Mononuclear cell (primary cell): ENCODE measurements around the gene PDZRN4. TPM values are rescaled to one million over a fixed set of nuclear protein-coding genes. Genes with fewer than 3 reads are reported as not detected.

Experiments
- H3K27me3 ChIP-seq: 2 replicates; pipeline ENCODE4 v1.6.0; 2011; ENCODE audit warnings: low read length, control low read depth; ENCODE audit not compliant: insufficient read depth
- H3K4me1 ChIP-seq: 2 replicates; pipeline ENCODE4 v1.5.1; 2011; ENCODE audit warnings: mild to moderate bottlenecking, low read length, control low read depth; ENCODE audit not compliant: insufficient read depth
- H3K4me3 ChIP-seq: 2 replicates; pipeline ENCODE4 v1.5.1; 2011; ENCODE audit warnings: mild to moderate bottlenecking, low read length, moderate library complexity
- H3K9me3 ChIP-seq: 2 replicates; pipeline ENCODE4 v1.5.1; 2011; ENCODE audit warnings: low read depth, mild to moderate bottlenecking, control low read depth, low read length
- total RNA-seq: library from RNA; depleted of rRNA; stranded (reverse); fragments of >200 nt; gene quantifications from one replicate; pipeline ENCODE4 v1.2.3, GENCODE V29; 2012

The PDZRN4 gene
- total RNA-seq, 1 donor: not detected

DNA sequence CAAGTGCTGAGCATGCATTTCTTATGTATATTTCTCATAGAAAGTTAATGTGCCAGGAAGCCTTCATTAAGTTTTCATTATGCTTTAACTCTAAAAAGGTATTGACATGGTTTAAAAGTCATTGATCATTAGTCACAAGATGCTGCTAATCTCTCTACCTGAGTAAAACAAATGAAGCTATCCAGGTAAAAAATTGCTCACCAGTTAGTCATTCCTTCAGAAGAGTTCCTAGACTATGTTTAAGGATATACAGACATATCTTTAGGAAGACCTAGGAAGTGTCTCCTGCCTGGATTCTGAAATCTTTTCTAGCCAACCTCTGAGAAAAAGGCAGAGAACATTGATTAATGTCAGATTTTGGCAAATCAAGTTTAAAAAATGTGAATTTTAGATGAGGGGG lies 274.2 kb downstream of the PDZRN4 start:
- Histone ChIP-seq H3K4me1 (no peaks in the 10 kb centered on the region), H3K9me3 (no peaks in the 10 kb centered on the region), H3K27me3 (no peaks in the 10 kb centered on the region), H3K4me3 (no peak overlapping the region)

DNA sequence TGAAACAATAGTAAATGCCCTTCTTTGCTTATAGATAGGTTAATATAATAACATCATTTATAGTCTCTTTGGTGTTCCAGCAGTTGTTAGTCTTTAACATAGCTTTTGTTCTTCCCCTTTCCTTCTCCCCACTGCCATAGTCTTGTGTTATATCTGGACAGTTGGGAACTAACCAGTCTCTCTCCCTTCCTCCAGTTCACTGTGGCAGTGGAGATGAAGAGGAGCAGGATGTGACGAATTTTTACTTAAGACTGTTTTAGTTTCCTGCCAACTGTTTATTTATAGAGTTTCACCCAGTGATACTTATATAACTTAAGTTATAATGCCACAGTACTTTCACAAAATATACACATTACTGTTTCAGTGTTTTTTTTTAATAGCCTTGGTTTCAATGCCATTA lies 277.4 kb downstream of the PDZRN4 start:
- Histone ChIP-seq H3K9me3 (no peaks in the 10 kb centered on the region), H3K4me3 (no peak overlapping the region), H3K27me3 (no peaks in the 10 kb centered on the region), H3K4me1 (no peaks in the 10 kb centered on the region)

DNA sequence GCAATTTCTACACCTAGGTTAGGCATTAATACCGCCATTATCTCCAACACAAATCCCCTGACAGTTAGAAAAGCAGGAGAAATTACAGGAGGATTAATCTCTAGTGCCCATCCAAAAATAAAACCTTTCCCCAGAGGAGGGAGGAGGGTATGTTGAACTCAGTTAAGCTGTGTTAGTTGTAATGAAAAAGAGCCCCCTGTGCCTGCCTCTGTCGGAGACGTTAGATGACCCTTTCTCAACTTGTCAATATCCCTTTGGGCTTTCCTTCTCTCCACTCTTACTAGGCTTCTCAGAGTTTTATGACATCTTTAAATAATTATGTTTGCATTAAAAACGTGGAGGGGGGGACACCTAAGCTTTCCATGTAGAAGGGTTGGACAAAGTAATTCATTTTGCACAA lies 278.2 kb downstream of the PDZRN4 start:
- Histone ChIP-seq H3K27me3 (no peaks in the 10 kb centered on the region), H3K4me3 (no peak overlapping the region), H3K9me3 (no peaks in the 10 kb centered on the region), H3K4me1 (no peaks in the 10 kb centered on the region)

DNA sequence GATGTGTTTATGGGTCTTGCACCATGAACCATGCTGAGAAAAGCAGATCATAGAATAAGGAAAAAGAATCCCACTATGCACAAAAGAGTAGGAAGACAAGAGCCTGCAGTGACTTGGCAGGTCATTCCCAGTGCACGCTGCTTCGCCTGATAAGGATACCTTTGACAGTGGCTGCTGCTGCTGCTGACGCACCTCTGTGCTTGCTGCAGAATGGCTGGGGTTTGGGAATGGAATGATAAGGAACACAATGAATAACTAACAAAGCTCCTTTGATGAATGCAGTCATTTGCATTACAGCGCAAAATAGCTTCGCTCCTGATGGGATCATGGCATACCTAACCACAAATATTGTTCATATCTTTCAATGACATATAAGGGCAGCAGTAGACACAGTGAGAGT lies 278.7 kb downstream of the PDZRN4 start:
- Histone ChIP-seq H3K4me3 (no peak overlapping the region), H3K4me1 (no peaks in the 10 kb centered on the region), H3K27me3 (no peaks in the 10 kb centered on the region), H3K9me3 (no peaks in the 10 kb centered on the region)

- Histone ChIP-seq H3K4me3 (no peak overlapping the region), H3K9me3 (no peaks in the 10 kb centered on the region), H3K27me3 (no peaks in the 10 kb centered on the region), H3K4me1 (no peaks in the 10 kb centered on the region)
Measured at GRCh38 chr12:41467591-41468325, 279.6 kb downstream of the PDZRN4 start.

- Histone ChIP-seq H3K4me3 (no peak overlapping the region), H3K4me1 (no peaks in the 10 kb centered on the region), H3K27me3 (no peaks in the 10 kb centered on the region), H3K9me3 (no peaks in the 10 kb centered on the region)
Measured at GRCh38 chr12:41468341-41468740, 280.2 kb downstream of the PDZRN4 start.

DNA sequence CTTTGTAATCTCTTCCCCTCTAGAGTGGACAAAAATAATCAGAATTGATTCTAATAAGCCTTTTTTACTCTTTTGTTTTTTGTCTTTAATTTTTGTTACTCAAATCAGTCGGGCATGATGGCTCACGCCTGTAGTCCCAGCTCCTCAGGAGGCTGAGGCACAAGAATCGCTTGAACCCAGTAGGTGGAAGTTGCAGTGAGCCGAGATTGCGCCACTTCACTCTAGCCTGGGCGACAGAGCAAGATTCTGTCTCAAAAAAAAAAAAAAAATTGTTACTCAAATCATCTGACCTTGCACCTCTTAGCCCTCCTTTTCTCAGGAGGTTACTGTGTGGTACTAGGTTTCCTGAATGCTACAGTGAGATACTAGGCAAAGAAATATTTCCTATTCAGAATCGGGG lies 280.6 kb downstream of the PDZRN4 start:
- no peaks in the 10 kb centered on the region for H3K9me3 ChIP-seq
- H3K4me3 ChIP-seq: no peak overlapping the region
- H3K27me3 ChIP-seq: no peaks in the 10 kb centered on the region
- no peaks in the 10 kb centered on the region for H3K4me1 ChIP-seq

DNA sequence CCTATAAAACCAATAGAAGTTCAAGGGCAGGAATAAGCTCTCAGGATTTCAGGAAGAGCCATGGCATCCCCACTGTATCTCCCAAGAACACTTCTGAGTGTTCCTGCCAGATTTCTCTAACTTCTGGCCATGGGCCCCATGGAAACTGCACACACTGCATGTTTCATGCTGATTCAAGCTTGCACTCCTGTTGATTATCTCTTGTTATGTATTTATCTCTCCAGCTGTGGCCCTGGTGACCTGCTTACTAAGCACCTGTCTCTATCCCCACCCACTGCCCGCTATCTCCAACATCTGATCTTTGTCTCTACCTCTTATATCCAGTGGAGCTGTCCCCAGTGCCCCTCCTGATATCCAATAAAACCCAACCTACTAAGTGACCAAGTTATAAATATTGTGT lies 285.3 kb downstream of the PDZRN4 start:
- no peaks in the 10 kb centered on the region for H3K9me3 ChIP-seq
- H3K4me1 ChIP-seq: no peaks in the 10 kb centered on the region
- H3K27me3 ChIP-seq: no peaks in the 10 kb centered on the region
- no peak overlapping the region for H3K4me3 ChIP-seq

DNA sequence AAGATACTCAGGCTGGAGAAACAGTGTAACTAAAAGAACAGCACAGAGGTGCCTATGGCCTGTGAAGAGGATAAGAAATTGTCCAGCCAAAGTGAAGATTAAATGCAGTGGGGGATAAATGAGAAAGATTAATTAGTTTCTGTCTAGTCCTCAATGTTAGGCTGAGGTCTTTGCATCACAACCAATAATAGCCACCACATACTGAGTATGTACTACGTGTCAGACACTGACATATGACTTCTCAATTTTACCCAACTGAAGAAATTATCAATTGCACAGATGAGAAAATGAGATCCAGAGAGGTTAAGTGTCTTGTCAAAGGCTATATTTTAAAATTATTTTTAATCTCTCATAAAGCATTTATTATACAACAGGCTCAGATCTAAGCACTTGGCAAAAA lies 285.9 kb downstream of the PDZRN4 start:
- no peak overlapping the region for H3K4me3 ChIP-seq
- H3K4me1 ChIP-seq: no peaks in the 10 kb centered on the region
- no peaks in the 10 kb centered on the region for H3K9me3 ChIP-seq
- H3K27me3 ChIP-seq: no peaks in the 10 kb centered on the region

DNA sequence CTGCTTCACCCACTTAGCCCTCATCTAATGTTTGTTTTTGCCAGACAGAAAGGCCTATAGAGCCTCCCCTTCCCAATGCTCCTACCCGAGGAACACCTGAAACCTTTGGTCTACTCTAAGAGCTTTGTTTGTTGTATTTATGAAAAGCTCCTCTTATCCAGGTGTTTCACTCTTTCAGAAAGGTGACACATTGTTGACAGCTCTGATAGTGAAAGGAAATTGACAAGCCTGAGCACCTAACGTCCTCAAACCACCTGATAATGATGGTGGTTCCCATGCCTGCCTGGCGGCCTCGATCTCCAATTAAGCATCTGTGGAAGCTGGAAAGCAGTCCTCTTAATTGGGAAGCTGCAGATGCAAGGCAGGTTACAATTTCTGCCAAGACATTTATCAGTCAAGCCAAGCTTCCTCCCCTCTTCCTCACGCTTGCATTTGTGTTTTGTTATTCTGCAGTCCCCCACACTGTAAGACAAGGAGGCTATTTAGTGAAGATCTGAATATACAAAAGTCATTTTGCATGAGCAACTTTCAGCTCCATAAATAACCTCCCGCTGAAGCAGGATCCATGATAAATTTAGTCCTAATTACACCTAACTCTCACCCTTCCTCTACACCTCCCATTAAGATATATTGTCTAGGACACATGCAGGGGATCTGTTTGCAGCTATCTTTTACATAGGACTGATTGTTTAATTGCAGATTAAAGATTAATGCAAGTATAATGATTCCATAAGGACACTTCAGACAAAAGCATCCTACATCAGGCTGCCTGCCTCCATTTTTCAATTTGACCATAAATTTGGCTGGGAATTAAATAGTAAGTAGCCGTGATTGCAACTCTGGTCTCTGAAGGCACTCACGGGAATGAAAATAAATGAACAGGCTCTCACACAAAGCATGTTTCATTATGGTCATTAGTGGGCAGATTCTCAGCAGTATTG lies 288.6 kb downstream of the PDZRN4 start:
- H3K4me3 ChIP-seq: no peak overlapping the region
- H3K27me3 ChIP-seq: no peaks in the 10 kb centered on the region
- no peaks in the 10 kb centered on the region for H3K9me3 ChIP-seq
- no peaks in the 10 kb centered on the region for H3K4me1 ChIP-seq

- Histone ChIP-seq H3K27me3 (no peaks in the 10 kb centered on the region), H3K9me3 (no peaks in the 10 kb centered on the region), H3K4me1 (no peaks in the 10 kb centered on the region), H3K4me3 (no peak overlapping the region)
Measured at GRCh38 chr12:41479426-41479825, 291.3 kb downstream of the PDZRN4 start.

GRCh38 chr12:41485203-41485602 lies 297.1 kb downstream of the PDZRN4 start:
- no peaks in the 10 kb centered on the region for H3K4me1 ChIP-seq
- no peaks in the 10 kb centered on the region for H3K9me3 ChIP-seq
- no peak overlapping the region for H3K4me3 ChIP-seq
- H3K27me3 ChIP-seq: no peaks in the 10 kb centered on the region

DNA sequence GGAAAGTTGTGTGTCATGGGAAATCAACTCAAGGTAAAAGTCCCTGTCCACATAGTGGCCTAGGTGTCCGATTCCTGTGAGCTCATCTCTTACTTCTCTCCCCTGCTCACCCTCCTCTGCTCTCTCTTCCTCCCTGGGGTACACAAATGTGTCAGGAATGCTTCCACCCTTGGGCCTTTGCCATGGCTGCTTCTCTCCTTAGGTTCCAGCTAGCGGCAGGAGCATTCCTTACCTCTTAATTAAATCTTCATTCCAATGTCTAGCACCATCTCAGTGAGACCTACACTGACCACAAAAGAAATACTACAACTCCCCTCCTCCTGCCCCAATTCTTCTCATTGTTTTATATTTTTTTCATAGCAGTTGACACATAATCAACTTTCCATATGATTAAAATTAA lies 298.6 kb downstream of the PDZRN4 start:
- H3K9me3 ChIP-seq: no peaks in the 10 kb centered on the region
- H3K27me3 ChIP-seq: no peaks in the 10 kb centered on the region
- H3K4me1 ChIP-seq: no peaks in the 10 kb centered on the region
- H3K4me3 ChIP-seq: no peak overlapping the region

DNA sequence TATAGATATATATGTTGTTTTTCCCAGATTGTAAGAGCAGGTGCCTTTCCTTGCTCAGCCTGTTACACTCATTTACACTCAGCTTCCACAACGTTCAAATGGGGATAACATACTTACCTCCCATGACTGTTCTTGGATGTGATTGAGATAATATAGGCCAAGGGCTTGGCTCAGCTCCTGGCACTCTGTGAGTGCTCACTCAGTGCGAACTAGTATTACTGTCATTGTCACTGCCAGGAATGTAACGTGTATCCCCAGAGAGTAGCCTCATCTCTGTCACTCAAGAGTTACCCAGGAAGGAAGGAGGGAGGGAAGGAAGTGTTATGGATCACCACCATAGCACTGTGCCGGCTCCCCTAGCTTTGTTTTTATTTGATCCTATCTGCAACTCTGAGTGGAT lies 307.9 kb downstream of the PDZRN4 start:
- no peak overlapping the region for H3K4me3 ChIP-seq
- no peaks in the 10 kb centered on the region for H3K4me1 ChIP-seq
- no peaks in the 10 kb centered on the region for H3K9me3 ChIP-seq
- H3K27me3 ChIP-seq: no peaks in the 10 kb centered on the region

- Histone ChIP-seq H3K4me3 (no peak overlapping the region), H3K27me3 (no peaks in the 10 kb centered on the region), H3K4me1 (no peaks in the 10 kb centered on the region), H3K9me3 (no peaks in the 10 kb centered on the region)
Measured at GRCh38 chr12:41497409-41497808, 309.3 kb downstream of the PDZRN4 start.
